ENCODE results near the gene EEIG1.

EEIG1 gene

DNA sequence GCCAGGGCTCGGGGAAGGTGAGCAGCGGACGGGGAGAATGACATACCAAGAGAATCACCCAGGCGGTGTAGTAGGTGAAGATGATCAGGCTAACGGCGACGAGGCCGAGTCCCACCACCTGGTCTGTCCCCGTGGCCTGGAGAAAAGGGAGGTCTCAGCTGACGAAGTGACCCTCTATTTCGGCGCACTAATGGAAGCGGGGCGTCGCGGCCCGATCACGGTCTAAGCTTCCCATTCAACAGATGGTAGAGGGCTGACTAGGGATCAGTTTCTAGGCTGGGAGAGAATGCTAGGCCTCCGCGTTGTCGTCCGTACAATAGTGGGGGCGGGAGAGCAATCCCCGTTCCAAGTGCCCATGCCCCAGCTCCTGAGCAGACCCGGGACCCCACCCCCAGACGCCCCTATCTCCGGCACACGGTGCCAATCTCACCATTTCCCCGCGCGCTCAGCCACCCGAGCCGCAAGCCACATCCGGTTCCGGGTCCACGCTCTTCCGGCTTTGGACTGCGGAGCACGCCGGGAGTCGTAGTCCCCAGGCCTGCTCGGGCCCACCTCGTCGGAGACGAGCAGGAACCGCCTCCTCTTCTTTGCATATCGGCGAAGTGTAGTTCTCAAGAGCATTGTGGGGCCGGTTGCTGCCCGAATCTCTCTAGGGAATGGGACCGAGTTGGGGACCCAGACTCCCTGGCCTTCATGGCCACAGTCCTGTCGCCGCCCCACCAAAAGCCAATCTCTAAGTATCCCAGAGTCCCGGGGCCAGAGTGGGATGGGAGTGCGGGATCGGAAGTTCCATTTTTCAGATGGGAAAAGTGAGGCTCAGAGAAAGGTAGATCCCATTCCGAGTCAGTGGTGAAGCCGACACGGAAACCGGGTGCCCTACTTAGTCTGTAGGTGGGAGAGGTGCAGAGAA is 43.1 kb downstream of the EEIG1 start, which contains the start of gene DPM2:
DPM2 (minus strand) TSS at position 467 of the 910 bp plus-strand sequence; CDS start at position 433, 34 bp downstream.
- peak; percentile 83 for DNase-seq

DNA sequence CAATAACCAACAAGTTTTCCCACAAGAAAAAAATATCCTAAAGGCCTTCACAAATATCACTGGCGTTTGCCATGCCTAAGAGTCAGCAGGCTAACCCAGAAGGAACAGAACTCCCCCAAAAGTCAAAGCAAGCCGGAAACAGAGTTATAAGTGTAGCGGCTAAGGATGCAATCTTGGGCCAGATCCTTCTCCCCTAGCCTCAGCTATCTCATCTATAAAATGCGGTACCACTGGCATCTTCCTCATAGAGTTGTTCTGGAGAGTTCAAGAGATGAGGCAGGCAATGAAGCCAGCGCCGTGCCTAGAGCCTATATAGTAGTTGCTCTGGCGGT is 43.8 kb downstream of the EEIG1 start:
- no peak for DNase-seq

DNA sequence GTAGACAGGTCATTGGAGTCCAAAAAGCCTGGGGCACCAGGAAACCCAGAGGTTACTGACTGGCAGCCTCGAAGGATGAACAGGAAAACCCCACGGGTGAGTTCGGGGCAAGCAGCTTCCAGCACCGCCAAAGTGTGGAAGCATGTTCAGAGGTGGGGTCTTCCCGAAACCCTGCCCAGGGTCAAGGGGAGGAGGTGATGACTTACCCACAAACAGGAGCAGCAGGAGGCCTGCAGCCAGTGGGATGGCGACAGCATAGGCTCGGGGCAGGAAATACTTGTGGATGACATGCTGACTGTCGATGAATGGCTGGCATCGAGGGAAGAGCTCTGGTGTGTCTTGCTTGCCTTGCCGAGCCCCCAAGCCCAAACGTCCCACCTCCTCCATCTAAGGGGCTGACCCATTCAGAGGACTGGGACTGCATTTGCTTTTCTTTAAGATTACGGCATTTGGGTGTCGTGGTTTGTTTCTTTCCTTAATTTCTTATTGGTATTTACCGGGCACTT is 44.4 kb downstream of the EEIG1 start:
- DNase-seq = no peak

DNA sequence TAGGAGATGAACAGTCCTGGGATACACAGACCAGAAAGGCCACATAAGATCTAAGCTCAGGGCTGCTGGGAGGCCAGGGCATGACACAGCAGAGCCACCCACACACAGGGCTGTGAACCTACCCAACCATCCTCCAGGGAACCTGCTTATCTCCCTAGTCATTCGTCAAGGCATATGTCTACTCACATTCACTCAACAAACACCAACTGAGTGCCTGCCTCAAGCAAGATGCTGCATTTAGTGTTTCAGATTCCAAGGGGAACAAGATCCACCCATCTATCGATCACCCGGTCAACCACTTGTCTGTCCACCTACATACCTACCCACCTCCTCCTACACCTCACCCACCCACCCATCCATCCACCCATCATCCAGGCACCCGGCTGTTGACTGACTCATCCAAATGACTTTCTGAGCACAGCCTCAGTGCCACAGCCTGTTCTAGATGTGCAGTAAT is 45.0 kb downstream of the EEIG1 start:
- peak; percentile 31 for DNase-seq

DNA sequence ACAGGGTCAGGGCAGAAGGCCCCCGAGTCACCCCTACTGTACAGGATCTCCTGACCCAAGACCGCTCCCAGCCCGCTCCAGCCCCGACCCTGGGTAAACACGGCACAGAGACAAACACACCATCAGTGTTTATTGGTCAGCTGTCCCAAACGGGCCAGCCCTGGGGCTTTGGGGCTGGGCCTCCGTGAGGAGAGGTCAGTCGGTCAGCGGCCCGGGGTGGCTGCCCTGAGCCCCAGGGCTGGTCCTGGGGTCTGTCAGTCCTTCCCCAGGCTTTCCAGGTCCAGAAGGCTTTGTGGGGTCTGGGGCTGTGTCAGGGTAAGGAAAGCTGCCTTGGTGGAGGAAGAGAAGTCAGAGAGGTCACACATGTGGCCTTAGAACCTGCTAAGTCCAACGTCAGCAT is 45.8 kb downstream of the EEIG1 start:
- DNase-seq = no peak

DNA sequence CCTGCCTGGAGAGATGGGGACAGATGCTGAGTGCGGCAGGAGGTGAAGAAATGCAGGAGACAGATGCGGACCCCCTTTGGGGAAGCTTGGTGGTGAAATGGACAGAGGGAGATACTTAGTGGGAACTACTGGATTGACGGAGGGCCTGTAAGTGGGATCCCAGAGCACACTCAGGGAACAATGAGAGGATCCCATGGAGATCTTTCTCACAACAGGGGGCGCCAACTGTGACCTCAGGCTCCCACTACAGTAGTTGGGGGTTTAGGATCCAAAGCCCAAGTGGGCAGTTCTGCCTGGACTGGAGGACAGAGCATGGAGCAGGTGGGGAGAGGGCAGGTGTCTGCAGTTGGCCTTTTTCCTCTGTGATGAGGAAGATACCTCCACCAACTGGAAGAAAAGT is 46.5 kb downstream of the EEIG1 start:
- no peak for DNase-seq

DNA sequence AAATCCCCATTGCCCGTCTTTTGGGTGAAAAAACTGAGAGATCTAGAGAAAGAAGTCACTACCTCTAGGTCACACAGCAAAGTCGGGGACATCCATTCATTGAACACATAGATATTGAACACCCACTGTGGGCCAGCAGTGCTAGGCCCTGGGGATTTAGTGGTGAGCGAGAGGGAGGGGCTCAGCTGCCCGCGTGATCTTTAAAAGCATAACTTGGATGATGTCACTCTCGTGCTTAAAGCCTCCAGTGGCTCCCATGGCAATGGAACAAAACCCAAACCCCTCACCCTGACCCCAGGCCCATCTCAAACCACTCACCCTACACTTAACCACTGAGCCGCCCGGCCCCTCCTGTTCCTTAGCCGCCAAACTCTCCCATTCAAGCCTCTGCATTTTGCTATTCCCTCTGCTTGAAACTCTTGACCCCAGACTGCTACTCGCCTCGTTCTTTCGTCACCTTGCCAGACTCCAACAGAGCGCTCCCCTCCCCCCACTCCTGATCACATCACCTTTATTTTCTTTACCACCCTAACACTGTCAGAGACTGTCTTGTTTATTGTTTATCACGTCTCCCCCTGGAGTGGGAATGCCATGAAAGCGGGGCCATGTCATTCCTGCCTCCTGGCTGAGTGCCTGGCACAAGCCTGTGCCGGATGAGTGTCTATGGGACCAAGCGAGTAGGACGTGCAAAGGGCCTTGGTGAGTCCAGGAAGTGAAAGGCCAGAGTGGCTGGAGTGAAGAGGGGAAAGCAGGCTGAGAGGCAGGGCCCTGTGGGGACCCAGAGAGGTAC is 49.5 kb downstream of the EEIG1 start:
- no peak for DNase-seq
